HFFc6 (cell line): Measurements from ENCODE around the gene ADTRP. TPM values are rescaled to one million over a fixed set of nuclear protein-coding genes. Genes with fewer than 3 reads are reported as not detected.

Experiments used
- DNase-seq: peaks from one replicate; pipeline ENCODE4 v3.0.0-alpha.2; 2018
- H3K27ac Mint-ChIP-seq: 2 replicates; pipeline ENCODE4 v1.8.0; 2020; ENCODE audit warnings: mild to moderate bottlenecking, mixed read lengths
- H3K27me3 Mint-ChIP-seq: 2 replicates; pipeline ENCODE4 v1.8.0; 2021; ENCODE audit warnings: mild to moderate bottlenecking, moderate library complexity, mixed read lengths; ENCODE audit not compliant: insufficient read depth
- H3K36me3 Mint-ChIP-seq: 2 replicates; pipeline ENCODE4 v1.8.0; 2021; ENCODE audit warnings: low read depth, mixed read lengths
- H3K4me1 Mint-ChIP-seq: 2 replicates; pipeline ENCODE4 v1.8.0; 2020; ENCODE audit warnings: low read depth, mixed read lengths
- H3K4me3 Mint-ChIP-seq: 2 replicates; pipeline ENCODE4 v1.8.0; 2020; ENCODE audit warnings: mild to moderate bottlenecking, moderate library complexity, mixed read lengths
- H3K9me3 Mint-ChIP-seq: 2 replicates; pipeline ENCODE4 v1.8.0; 2020; ENCODE audit warnings: mild to moderate bottlenecking, mixed read lengths
- CTCF ChIP-seq: fragments of 200-600 bp; sonication (generic); IDR thresholded peaks from 2 replicates; pipeline ENCODE4 v1.5.0; 2021; ENCODE audit warnings: antibody characterized with exemption, mild to moderate bottlenecking
- total RNA-seq, 6 experiments: library from RNA; stranded (reverse); fragmentation: NEBNext Ultra II Directional; extraction: Animal tissue kit (Norgen Biotek cat#: 25700); gene quantifications; 2 replicates in 1 of 6; 3 replicates in 5 of 6; pipeline ENCODE4 v1.2.3, GENCODE V29; 2021

Gene ADTRP
- total RNA-seq, 6 experiments from 2014 or later, result 0.24 to 0.99 (median 0.84) TPM

- H3K27ac Mint-ChIP-seq, result no peak overlapping the region
- H3K4me1 Mint-ChIP-seq, result peaks cover 3% of the 10 kb centered on the region; the same call in 1 of the 2 replicates
- no peaks in the 10 kb centered on the region for H3K36me3 Mint-ChIP-seq
- H3K9me3 Mint-ChIP-seq, result no peaks in the 10 kb centered on the region; the same call in 1 of the 2 replicates
- no peak for TF ChIP-seq CTCF
- H3K4me3 Mint-ChIP-seq, result no peak overlapping the region
- no peak for DNase-seq
- 0 out of 2 replicates have a peak, but pooled peaks cover 2% of the 10 kb centered on the region for H3K27me3 Mint-ChIP-seq
These were observed 31.6 kb downstream of the ADTRP start for GRCh38 chr6:11747021-11747420.

- Mint-ChIP-seq H3K4me3 (no peak overlapping the region), H3K36me3 (no peaks in the 10 kb centered on the region), H3K27me3 (peaks cover 2% of the 10 kb centered on the region; the same call in 1 of the 2 replicates), H3K9me3 (no peaks in the 10 kb centered on the region; the same call in 1 of the 2 replicates), H3K4me1 (no peaks in the 10 kb centered on the region), H3K27ac (no peak overlapping the region)
- no peak for DNase-seq
- no peak for TF ChIP-seq CTCF
These were observed 33.9 kb downstream of the ADTRP start for GRCh38 chr6:11744753-11745152.

GRCh38 chr6:11744101-11744500 lies 34.5 kb downstream of the ADTRP start:
- Mint-ChIP-seq H3K27me3 (peaks cover 2% of the 10 kb centered on the region; the same call in 1 of the 2 replicates), H3K27ac (no peak overlapping the region)
- no peak for TF ChIP-seq CTCF

GRCh38 chr6:11740875-11741274 lies 37.7 kb downstream of the ADTRP start:
- no peak overlapping the region for H3K4me3 Mint-ChIP-seq
- H3K4me1 Mint-ChIP-seq, result no peaks in the 10 kb centered on the region
- H3K9me3 Mint-ChIP-seq, result no peaks in the 10 kb centered on the region; the same call in 1 of the 2 replicates
- H3K27me3 Mint-ChIP-seq, result peaks cover 3% of the 10 kb centered on the region; the same call in 1 of the 2 replicates
- no peak for TF ChIP-seq CTCF
- no peaks in the 10 kb centered on the region for H3K36me3 Mint-ChIP-seq
- H3K27ac Mint-ChIP-seq, result no peak overlapping the region
- no peak for DNase-seq

More at GRCh38 chr6:11744101-11744500, 34.5 kb downstream of the ADTRP start:
- Mint-ChIP-seq H3K4me1 (no peaks in the 10 kb centered on the region), H3K4me3 (no peak overlapping the region), H3K9me3 (no peaks in the 10 kb centered on the region; the same call in 1 of the 2 replicates), H3K36me3 (no peaks in the 10 kb centered on the region)
- DNase-seq, result no peak

GRCh38 chr6:11738661-11739375 lies 39.8 kb downstream of the ADTRP start:
- no peaks in the 10 kb centered on the region for H3K36me3 Mint-ChIP-seq
- no peak for TF ChIP-seq CTCF
- no peak overlapping the region for H3K4me3 Mint-ChIP-seq
- no peak overlapping the region for H3K27ac Mint-ChIP-seq
- DNase-seq, result no peak
- H3K9me3 Mint-ChIP-seq, result no peaks in the 10 kb centered on the region
- peaks cover 5% of the 10 kb centered on the region for H3K27me3 Mint-ChIP-seq
- H3K4me1 Mint-ChIP-seq, result no peaks in the 10 kb centered on the region
